ENCODE measurements around the gene STIL.
"Not testable (repeated sequence)": the region's sequence is repeated elsewhere in the genome, so short reads cannot be mapped to it uniquely, and the experiment has no call there.

Gene STIL

GRCh38 chr1:47323599-47324031 lies 9.7 kb upstream of the STIL start:
- Histone ChIP-seq H3K79me2 (ENCODE audit: insufficient read depth, low read length) (no peaks in the 10 kb centered on the region), H3K4me2 (ENCODE audit: insufficient read depth, low read length) (no peak overlapping the region), H3K36me3 (ENCODE audit: insufficient read depth, low read length) (no peaks in the 10 kb centered on the region), H3K9ac (ENCODE audit: low read depth, low read length) (no peak overlapping the region), H2AFZ (ENCODE audit: low read depth, low read length) (no peak overlapping the region), H3K27me3 (ENCODE audit: insufficient read depth, low read length, poor library complexity) (no peaks in the 10 kb centered on the region), H4K20me1 (ENCODE audit: insufficient read depth, low read length) (no peaks in the 10 kb centered on the region), H3K27ac (ENCODE audit: low read length) (no peak overlapping the region), H3K4me3 (ENCODE audit: low read depth in 1 of 2, low read length in 2 of 2) (no peak overlapping the region), H3K9me3 (ENCODE audit: insufficient read depth, low read length, severe bottlenecking) (no peaks in the 10 kb centered on the region), H3K4me1 (ENCODE audit: insufficient read depth, low read length) (no peaks in the 10 kb centered on the region)
- no peak for DNase-seq
- no peak for ATAC-seq (ENCODE audit: insufficient read depth, low read depth)
- no peak for TF ChIP-seq EZH2 (IDR thresholded peaks at IDR 0.05; ENCODE audit: borderline replicate concordance, low read depth, low read length, severe bottlenecking)
- TF ChIP-seq, protein P1, sequence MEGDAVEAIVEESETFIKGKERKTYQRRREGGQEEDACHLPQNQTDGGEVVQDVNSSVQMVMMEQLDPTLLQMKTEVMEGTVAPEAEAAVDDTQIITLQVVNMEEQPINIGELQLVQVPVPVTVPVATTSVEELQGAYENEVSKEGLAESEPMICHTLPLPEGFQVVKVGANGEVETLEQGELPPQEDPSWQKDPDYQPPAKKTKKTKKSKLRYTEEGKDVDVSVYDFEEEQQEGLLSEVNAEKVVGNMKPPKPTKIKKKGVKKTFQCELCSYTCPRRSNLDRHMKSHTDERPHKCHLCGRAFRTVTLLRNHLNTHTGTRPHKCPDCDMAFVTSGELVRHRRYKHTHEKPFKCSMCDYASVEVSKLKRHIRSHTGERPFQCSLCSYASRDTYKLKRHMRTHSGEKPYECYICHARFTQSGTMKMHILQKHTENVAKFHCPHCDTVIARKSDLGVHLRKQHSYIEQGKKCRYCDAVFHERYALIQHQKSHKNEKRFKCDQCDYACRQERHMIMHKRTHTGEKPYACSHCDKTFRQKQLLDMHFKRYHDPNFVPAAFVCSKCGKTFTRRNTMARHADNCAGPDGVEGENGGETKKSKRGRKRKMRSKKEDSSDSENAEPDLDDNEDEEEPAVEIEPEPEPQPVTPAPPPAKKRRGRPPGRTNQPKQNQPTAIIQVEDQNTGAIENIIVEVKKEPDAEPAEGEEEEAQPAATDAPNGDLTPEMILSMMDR (IDR thresholded peaks at IDR 0.05; ENCODE audit: borderline replicate concordance, extremely low read depth, low read length, poor library complexity, severe bottlenecking): no peak

- not testable (repeated sequence) for H3K27me3 ChIP-seq (ENCODE audit: insufficient read depth, low read length, poor library complexity); H3K9me3 ChIP-seq (ENCODE audit: insufficient read depth, low read length, severe bottlenecking); DNase-seq; H3K36me3 ChIP-seq (ENCODE audit: insufficient read depth, low read length); H3K9ac ChIP-seq (ENCODE audit: low read depth, low read length); H4K20me1 ChIP-seq (ENCODE audit: insufficient read depth, low read length); H3K4me3 ChIP-seq (ENCODE audit: low read depth in 1 of 2, low read length in 2 of 2); H3K79me2 ChIP-seq (ENCODE audit: insufficient read depth, low read length); ATAC-seq (ENCODE audit: insufficient read depth, low read depth); H3K4me1 ChIP-seq (ENCODE audit: insufficient read depth, low read length); H3K27ac ChIP-seq (ENCODE audit: low read length); H3K4me2 ChIP-seq (ENCODE audit: insufficient read depth, low read length); H2AFZ ChIP-seq (ENCODE audit: low read depth, low read length)
Observed at GRCh38 chr1:47319968-47320367, 6.0 kb upstream of the STIL start.

DNA sequence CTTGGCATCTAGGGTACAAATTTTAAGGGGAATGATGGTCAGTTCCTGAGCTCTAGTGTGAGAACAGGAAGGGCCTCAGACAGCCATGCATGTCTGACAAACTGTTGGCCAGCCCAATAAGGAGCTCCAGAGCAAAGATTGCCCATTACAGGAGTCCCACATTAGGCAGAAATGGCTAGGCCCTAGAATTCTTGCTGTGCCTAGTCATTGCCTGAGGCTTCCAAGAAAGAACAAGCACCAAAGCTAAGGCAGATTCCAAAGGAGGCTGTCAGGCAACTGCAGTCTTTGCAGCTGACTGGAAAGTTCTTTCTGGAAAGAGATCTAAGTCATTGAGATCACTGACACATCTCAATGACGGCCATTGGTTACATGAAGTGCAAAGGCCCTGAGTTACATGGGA lies 3.9 kb upstream of the STIL start:
- ATAC-seq (ENCODE audit: insufficient read depth, low read depth) (no peak), DNase-seq (no peak)
- Histone ChIP-seq H3K36me3 (ENCODE audit: insufficient read depth, low read length) (no peaks in the 10 kb centered on the region; the same call in 1 of the 2 replicates), H3K27me3 (ENCODE audit: insufficient read depth, low read length, poor library complexity) (no peaks in the 10 kb centered on the region), H3K9ac (ENCODE audit: low read depth, low read length) (no peak overlapping the region), H3K79me2 (ENCODE audit: insufficient read depth, low read length) (peaks cover 10% of the 10 kb centered on the region), H4K20me1 (ENCODE audit: insufficient read depth, low read length) (no peaks in the 10 kb centered on the region), H3K9me3 (ENCODE audit: insufficient read depth, low read length, severe bottlenecking) (no peaks in the 10 kb centered on the region), H3K27ac (ENCODE audit: low read length) (no peak overlapping the region), H3K4me3 (ENCODE audit: low read depth in 1 of 2, low read length in 2 of 2) (no peak overlapping the region), H2AFZ (ENCODE audit: low read depth, low read length) (no peak overlapping the region), H3K4me2 (ENCODE audit: insufficient read depth, low read length) (no peak overlapping the region), H3K4me1 (ENCODE audit: insufficient read depth, low read length) (peaks cover 8% of the 10 kb centered on the region)
- TF ChIP-seq, protein P1 (IDR thresholded peaks at IDR 0.05; ENCODE audit: borderline replicate concordance, extremely low read depth, low read length, poor library complexity, severe bottlenecking): no peak
- no peak for TF ChIP-seq EZH2 (IDR thresholded peaks at IDR 0.05; ENCODE audit: borderline replicate concordance, low read depth, low read length, severe bottlenecking)

- no peaks in the 10 kb centered on the region for H3K27me3 ChIP-seq (ENCODE audit: insufficient read depth, low read length, poor library complexity)
- H3K36me3 ChIP-seq (ENCODE audit: insufficient read depth, low read length): peaks cover 61% of the 10 kb centered on the region
- no peak overlapping the region for H3K9ac ChIP-seq (ENCODE audit: low read depth, low read length)
- peaks cover 28% of the 10 kb centered on the region for H3K4me1 ChIP-seq (ENCODE audit: insufficient read depth, low read length)
- no peak for ATAC-seq (ENCODE audit: insufficient read depth, low read depth)
- no peak for DNase-seq
- no peak overlapping the region for H2AFZ ChIP-seq (ENCODE audit: low read depth, low read length)
- 0 out of 2 replicates have a peak overlapping the region, but pooled peaks have one; percentile 5 for H3K4me2 ChIP-seq (ENCODE audit: insufficient read depth, low read length)
- H3K27ac ChIP-seq (ENCODE audit: low read length): no peak overlapping the region
- TF ChIP-seq, protein P1 (IDR thresholded peaks at IDR 0.05; ENCODE audit: borderline replicate concordance, extremely low read depth, low read length, poor library complexity, severe bottlenecking): no peak
- no peak for TF ChIP-seq EZH2 (IDR thresholded peaks at IDR 0.05; ENCODE audit: borderline replicate concordance, low read depth, low read length, severe bottlenecking)
- H4K20me1 ChIP-seq (ENCODE audit: insufficient read depth, low read length): peaks cover 4% of the 10 kb centered on the region; the same call in 1 of the 2 replicates
- H3K9me3 ChIP-seq (ENCODE audit: insufficient read depth, low read length, severe bottlenecking): no peaks in the 10 kb centered on the region
- peaks cover 78% of the 10 kb centered on the region for H3K79me2 ChIP-seq (ENCODE audit: insufficient read depth, low read length)
- no peak overlapping the region for H3K4me3 ChIP-seq (ENCODE audit: low read depth in 1 of 2, low read length in 2 of 2)
Observed at GRCh38 chr1:47309427-47309826, 4.5 kb downstream of the STIL start.

Measured in DND-41 (cell line).